ENCODE results near the gene RAP1GDS1.
"Not testable (repeated sequence)": the region's sequence is repeated elsewhere in the genome, so short reads cannot be mapped to it uniquely, and the experiment has no call there.

Gene RAP1GDS1

GRCh38 chr4:98310867-98311266, 49.7 kb downstream of the RAP1GDS1 start:
- ATAC-seq (ENCODE audit: low read depth) = no peak
- H3K36me3 Mint-ChIP-seq = peaks cover 3% of the 10 kb centered on the region
- H3K27me3 Mint-ChIP-seq = no peaks in the 10 kb centered on the region
- H3K27ac Mint-ChIP-seq = no peak overlapping the region
- no peaks in the 10 kb centered on the region for H3K4me1 Mint-ChIP-seq
- H3K4me3 Mint-ChIP-seq = no peak overlapping the region
- H3K9me3 Mint-ChIP-seq = no peaks in the 10 kb centered on the region
- no peak for DNase-seq (ENCODE audit: low spot score in 2 of 2)

- Mint-ChIP-seq H3K4me3 (no peak overlapping the region), H3K4me1 (no peaks in the 10 kb centered on the region), H3K27me3 (no peaks in the 10 kb centered on the region), H3K27ac (no peak overlapping the region), H3K9me3 (no peaks in the 10 kb centered on the region), H3K36me3 (peaks cover 2% of the 10 kb centered on the region)
- DNase-seq (ENCODE audit: low spot score in 2 of 2) (no peak), ATAC-seq (ENCODE audit: low read depth) (no peak)
Measured at GRCh38 chr4:98311656-98312055, 50.5 kb downstream of the RAP1GDS1 start.

- Mint-ChIP-seq H3K36me3 (peaks cover 7% of the 10 kb centered on the region), H3K9me3 (peaks cover 2% of the 10 kb centered on the region), H3K27ac (no peak overlapping the region), H3K4me3 (no peak overlapping the region), H3K27me3 (no peaks in the 10 kb centered on the region), H3K4me1 (no peaks in the 10 kb centered on the region)
- DNase-seq (ENCODE audit: low spot score in 2 of 2) (no peak), ATAC-seq (ENCODE audit: low read depth) (no peak)
Measured at GRCh38 chr4:98314791-98315565, 53.8 kb downstream of the RAP1GDS1 start.

- no peak overlapping the region for H3K27ac Mint-ChIP-seq
- H3K4me1 Mint-ChIP-seq = no peaks in the 10 kb centered on the region
- DNase-seq (ENCODE audit: low spot score in 2 of 2) (no peak), ATAC-seq (ENCODE audit: low read depth) (no peak)
- peaks cover 2% of the 10 kb centered on the region for H3K9me3 Mint-ChIP-seq
- H3K36me3 Mint-ChIP-seq = peaks cover 9% of the 10 kb centered on the region
- H3K4me3 Mint-ChIP-seq = no peak overlapping the region
- no peaks in the 10 kb centered on the region for H3K27me3 Mint-ChIP-seq
Measured at GRCh38 chr4:98318521-98318920, 57.3 kb downstream of the RAP1GDS1 start.

GRCh38 chr4:98319021-98319420, 57.8 kb downstream of the RAP1GDS1 start:
- Mint-ChIP-seq H3K4me1 (no peaks in the 10 kb centered on the region), H3K36me3 (peaks cover 9% of the 10 kb centered on the region), H3K9me3 (peaks cover 2% of the 10 kb centered on the region), H3K27ac (no peak overlapping the region), H3K27me3 (no peaks in the 10 kb centered on the region), H3K4me3 (no peak overlapping the region)
- DNase-seq (ENCODE audit: low spot score in 2 of 2) (no peak), ATAC-seq (ENCODE audit: low read depth) (no peak)

- Mint-ChIP-seq H3K9me3 (peaks cover 8% of the 10 kb centered on the region), H3K36me3 (peaks cover 23% of the 10 kb centered on the region), H3K4me1 (peaks cover 5% of the 10 kb centered on the region), H3K27ac (peak overlapping the region; percentile 61), H3K4me3 (no peak overlapping the region), H3K27me3 (no peaks in the 10 kb centered on the region)
- DNase-seq (ENCODE audit: low spot score in 2 of 2) (no peak), ATAC-seq (ENCODE audit: low read depth) (no peak)
Measured at GRCh38 chr4:98326168-98326567, 65.0 kb downstream of the RAP1GDS1 start.

- DNase-seq (ENCODE audit: low spot score in 2 of 2) (no peak), ATAC-seq (ENCODE audit: low read depth) (no peak)
- H3K27ac Mint-ChIP-seq = no peak overlapping the region
- no peaks in the 10 kb centered on the region for H3K27me3 Mint-ChIP-seq
- H3K9me3 Mint-ChIP-seq = peaks cover 13% of the 10 kb centered on the region
- H3K4me1 Mint-ChIP-seq = peaks cover 5% of the 10 kb centered on the region
- H3K36me3 Mint-ChIP-seq = peaks cover 31% of the 10 kb centered on the region
- H3K4me3 Mint-ChIP-seq = no peak overlapping the region
Measured at GRCh38 chr4:98327694-98328093, 66.5 kb downstream of the RAP1GDS1 start.

GRCh38 chr4:98329879-98330640, 68.9 kb downstream of the RAP1GDS1 start:
- Mint-ChIP-seq H3K36me3 (peaks cover 37% of the 10 kb centered on the region), H3K9me3 (peaks cover 14% of the 10 kb centered on the region)
- H3K27ac Mint-ChIP-seq; DNase-seq (ENCODE audit: low spot score in 2 of 2); H3K4me1 Mint-ChIP-seq; ATAC-seq (ENCODE audit: low read depth); H3K27me3 Mint-ChIP-seq; H3K4me3 Mint-ChIP-seq: not testable (repeated sequence)

GRCh38 chr4:98332017-98332416, 70.8 kb downstream of the RAP1GDS1 start:
- Mint-ChIP-seq H3K4me1 (peaks cover 3% of the 10 kb centered on the region), H3K27ac (no peak overlapping the region), H3K27me3 (no peaks in the 10 kb centered on the region), H3K9me3 (peaks cover 16% of the 10 kb centered on the region), H3K4me3 (no peak overlapping the region), H3K36me3 (peaks cover 39% of the 10 kb centered on the region)
- ATAC-seq (ENCODE audit: low read depth) (no peak), DNase-seq (ENCODE audit: low spot score in 2 of 2) (no peak)

GRCh38 chr4:98334461-98334860, 73.3 kb downstream of the RAP1GDS1 start:
- Mint-ChIP-seq H3K27ac (no peak overlapping the region), H3K9me3 (peaks cover 15% of the 10 kb centered on the region), H3K4me1 (peaks cover 8% of the 10 kb centered on the region), H3K4me3 (no peak overlapping the region), H3K27me3 (no peaks in the 10 kb centered on the region), H3K36me3 (peaks cover 44% of the 10 kb centered on the region)
- no peak for ATAC-seq (ENCODE audit: low read depth)
- no peak for DNase-seq (ENCODE audit: low spot score in 2 of 2)

- Mint-ChIP-seq H3K27ac (no peak overlapping the region), H3K9me3 (peaks cover 6% of the 10 kb centered on the region), H3K4me3 (no peak overlapping the region), H3K36me3 (peaks cover 36% of the 10 kb centered on the region), H3K27me3 (no peaks in the 10 kb centered on the region), H3K4me1 (peaks cover 15% of the 10 kb centered on the region)
- ATAC-seq (ENCODE audit: low read depth) (no peak), DNase-seq (ENCODE audit: low spot score in 2 of 2) (no peak)
Measured at GRCh38 chr4:98338761-98339438, 77.7 kb downstream of the RAP1GDS1 start.

GRCh38 chr4:98341309-98341708, 80.1 kb downstream of the RAP1GDS1 start:
- H3K27ac Mint-ChIP-seq = no peak overlapping the region
- peaks cover 29% of the 10 kb centered on the region for H3K36me3 Mint-ChIP-seq
- H3K9me3 Mint-ChIP-seq = peaks cover 4% of the 10 kb centered on the region
- no peaks in the 10 kb centered on the region for H3K27me3 Mint-ChIP-seq
- DNase-seq (ENCODE audit: low spot score in 2 of 2) (no peak), ATAC-seq (ENCODE audit: low read depth) (no peak)
- H3K4me1 Mint-ChIP-seq = peaks cover 15% of the 10 kb centered on the region
- H3K4me3 Mint-ChIP-seq = no peak overlapping the region

- no peak for ATAC-seq (ENCODE audit: low read depth)
- H3K27ac Mint-ChIP-seq = no peak overlapping the region
- DNase-seq (ENCODE audit: low spot score in 2 of 2) = no peak
- peaks cover 4% of the 10 kb centered on the region for H3K9me3 Mint-ChIP-seq
- peaks cover 29% of the 10 kb centered on the region for H3K36me3 Mint-ChIP-seq
- peaks cover 11% of the 10 kb centered on the region for H3K4me1 Mint-ChIP-seq
- no peaks in the 10 kb centered on the region for H3K27me3 Mint-ChIP-seq
- H3K4me3 Mint-ChIP-seq = no peak overlapping the region
Measured at GRCh38 chr4:98343626-98344025, 82.4 kb downstream of the RAP1GDS1 start.

GRCh38 chr4:98345838-98346237, 84.7 kb downstream of the RAP1GDS1 start:
- Mint-ChIP-seq H3K4me1 (peaks cover 5% of the 10 kb centered on the region), H3K9me3 (peaks cover 3% of the 10 kb centered on the region), H3K27ac (peak overlapping the region; percentile 60), H3K27me3 (no peaks in the 10 kb centered on the region), H3K4me3 (no peak overlapping the region), H3K36me3 (peaks cover 18% of the 10 kb centered on the region)
- DNase-seq (ENCODE audit: low spot score in 2 of 2) = no peak
- no peak for ATAC-seq (ENCODE audit: low read depth)
